Breast epithelium (tissue), 3 donors: ENCODE measurements around the gene TMPRSS15.

Source experiments
- POLR2A ChIP-seq: fragments of 450-650 bp; IDR thresholded peaks from one replicate; pipeline ENCODE4 v1.6.1; 2016; ENCODE audit warnings: antibody characterized with exemption, mild to moderate bottlenecking, moderate library complexity
- POLR2AphosphoS5 ChIP-seq, 3 donors: sonication (generic); formaldehyde crosslinking; IDR thresholded peaks; one replicate each; pipeline ENCODE4 v1.6.1; 2017; ENCODE audit warnings: antibody characterized with exemption in 3 of 3
- TF ChIP-seq, protein P1 (sequence below), 3 donors: fragments of 450-650 bp; IDR thresholded peaks; one replicate each; pipeline ENCODE4 v1.5.1; 2016 to 2017; ENCODE audit warnings: antibody characterized with exemption in 3 of 3, mild to moderate bottlenecking in 3 of 3, moderate library complexity in 3 of 3

- TF ChIP-seq POLR2AphosphoS5 (IDR thresholded peaks at IDR 0.05) (no peak), POLR2A (no peak)
- TF ChIP-seq, protein P1, sequence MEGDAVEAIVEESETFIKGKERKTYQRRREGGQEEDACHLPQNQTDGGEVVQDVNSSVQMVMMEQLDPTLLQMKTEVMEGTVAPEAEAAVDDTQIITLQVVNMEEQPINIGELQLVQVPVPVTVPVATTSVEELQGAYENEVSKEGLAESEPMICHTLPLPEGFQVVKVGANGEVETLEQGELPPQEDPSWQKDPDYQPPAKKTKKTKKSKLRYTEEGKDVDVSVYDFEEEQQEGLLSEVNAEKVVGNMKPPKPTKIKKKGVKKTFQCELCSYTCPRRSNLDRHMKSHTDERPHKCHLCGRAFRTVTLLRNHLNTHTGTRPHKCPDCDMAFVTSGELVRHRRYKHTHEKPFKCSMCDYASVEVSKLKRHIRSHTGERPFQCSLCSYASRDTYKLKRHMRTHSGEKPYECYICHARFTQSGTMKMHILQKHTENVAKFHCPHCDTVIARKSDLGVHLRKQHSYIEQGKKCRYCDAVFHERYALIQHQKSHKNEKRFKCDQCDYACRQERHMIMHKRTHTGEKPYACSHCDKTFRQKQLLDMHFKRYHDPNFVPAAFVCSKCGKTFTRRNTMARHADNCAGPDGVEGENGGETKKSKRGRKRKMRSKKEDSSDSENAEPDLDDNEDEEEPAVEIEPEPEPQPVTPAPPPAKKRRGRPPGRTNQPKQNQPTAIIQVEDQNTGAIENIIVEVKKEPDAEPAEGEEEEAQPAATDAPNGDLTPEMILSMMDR (IDR thresholded peaks at IDR 0.05) = no peak
Observed at GRCh38 chr21:18253221-18253620, 150.4 kb downstream of the TMPRSS15 start.
